Kidney tubule cell (primary cell): Measurements from ENCODE around the gene GATAD2A.
"Not testable (repeated sequence)": the region's sequence is repeated elsewhere in the genome, so short reads cannot be mapped to it uniquely, and the experiment has no call there.

ENCODE experiments used
- DNase-seq: peaks from one replicate; pipeline ENCODE4 v3.0.0-alpha.2; 2018; ENCODE audit warnings: low spot score

GATAD2A gene

GRCh38 chr19:19468424-19469050 is 63.1 kb downstream of the GATAD2A start:
- no peak for DNase-seq

- no peak for DNase-seq
Measured at GRCh38 chr19:19470579-19470978, 65.1 kb downstream of the GATAD2A start.

- no peak for DNase-seq
Measured at GRCh38 chr19:19471682-19472081, 66.2 kb downstream of the GATAD2A start.

- DNase-seq: not testable (repeated sequence)
Measured at GRCh38 chr19:19472106-19472505, 66.6 kb downstream of the GATAD2A start.

GRCh38 chr19:19475015-19475765 is 69.7 kb downstream of the GATAD2A start:
- no peak for DNase-seq

GRCh38 chr19:19475849-19476828 is 70.7 kb downstream of the GATAD2A start:
- peak; percentile 17 for DNase-seq

- no peak for DNase-seq
Measured at GRCh38 chr19:19477705-19478383, 72.4 kb downstream of the GATAD2A start.

- peak; percentile 22 for DNase-seq
Measured at GRCh38 chr19:19480688-19481087, 75.2 kb downstream of the GATAD2A start.

GRCh38 chr19:19482809-19483596 is 77.5 kb downstream of the GATAD2A start:
- no peak for DNase-seq

- DNase-seq: peak; percentile 33
Measured at GRCh38 chr19:19485161-19485997, 79.9 kb downstream of the GATAD2A start.

GRCh38 chr19:19485998-19486290 is 80.5 kb downstream of the GATAD2A start:
- no peak for DNase-seq

- no peak for DNase-seq
Measured at GRCh38 chr19:19486343-19487076, 81.0 kb downstream of the GATAD2A start.

GRCh38 chr19:19487077-19487949 is 81.8 kb downstream of the GATAD2A start:
- no peak for DNase-seq

- DNase-seq: peak; percentile 78
Measured at GRCh38 chr19:19487950-19488874, 82.7 kb downstream of the GATAD2A start.

GRCh38 chr19:19488875-19489690 is 83.6 kb downstream of the GATAD2A start:
- peak; percentile 98 for DNase-seq

- DNase-seq: peak; percentile 17
Measured at GRCh38 chr19:19489804-19490204, 84.3 kb downstream of the GATAD2A start.
